A549 (cell line): ENCODE results near the gene GMEB2. TPM values are rescaled to one million over a fixed set of nuclear protein-coding genes. Genes with fewer than 3 reads are reported as not detected.

Source experiments
- ATAC-seq, 2 experiments: fragments of 200-7000 bp in 1 of 2; fragments of >200 bp in 1 of 2; cut with Nextera tagmentation in 1 of 2; cut with Tn5 transposase in 1 of 2; 3 replicates each; pipeline versions ENCODE4 v1.8.0 to v1.9.1; 2018 to 2020; ENCODE audit warnings: mild to moderate bottlenecking in 1 of 2, moderate library complexity in 1 of 2
- CTCF ChIA-PET: fragments of 300-600 bp; sonication (Branson Sonifier 250); formaldehyde crosslinking; extraction: SDS; loops from one replicate; lab custom pipeline; 2021; ENCODE audit warnings: antibody characterized with exemption, inconsistent platforms; lab: Yijun Ruan, JAX
- POLR2A ChIA-PET: fragments of 350-600 bp; formaldehyde crosslinking; extraction: SDS; loops from one replicate; lab custom pipeline; 2021; ENCODE audit warnings: antibody characterized with exemption, inconsistent platforms; lab: Yijun Ruan, JAX
- DNase-seq, 2 experiments: peaks; one replicate each; pipeline versions ENCODE4 v3.0.0 to v3.0.0-alpha.2; 2011 to 2016; ENCODE audit warnings: low read depth in 1 of 2, low spot score in 1 of 2
- FAIRE-seq: peaks from 2 replicates; lab custom pipeline; 2011; peaks lifted over from hg19 to GRCh38; lab: Jason Lieb, UNC
- H3K27ac ChIP-seq, 2 experiments: fragments of >200 bp; sonication (Bioruptor Twin); formaldehyde crosslinking; 3 replicates each; pipeline ENCODE4 v1.5.1; 2016 to 2017
- H3K4me1 ChIP-seq: fragments of >200 bp; sonication (Bioruptor Twin); formaldehyde crosslinking; 3 replicates; pipeline ENCODE4 v1.6.1; 2016
- H3K4me2 ChIP-seq: fragments of >200 bp; sonication (Bioruptor Twin); formaldehyde crosslinking; 3 replicates; pipeline ENCODE4 v1.6.1; 2016
- H3K4me3 ChIP-seq: fragments of >200 bp; sonication (Bioruptor Twin); formaldehyde crosslinking; 3 replicates; pipeline ENCODE4 v1.5.1; 2016
- H3K9me3 ChIP-seq: fragments of >200 bp; sonication (Bioruptor Twin); formaldehyde crosslinking; 3 replicates; pipeline ENCODE4 v1.6.1; 2016
- CBX2 ChIP-seq: fragments of 200-600 bp; sonication (generic); IDR thresholded peaks from 2 replicates; pipeline ENCODE4 v1.6.1; 2016; ENCODE audit warnings: low read depth, mild to moderate bottlenecking, borderline replicate concordance
- CBX8 ChIP-seq: fragments of 200-600 bp; sonication (generic); IDR thresholded peaks from 2 replicates; pipeline ENCODE4 v1.6.1; 2016
- CEBPB ChIP-seq, 2 experiments: fragments of >200 bp in 1 of 2; sonication (Bioruptor Twin) in 1 of 2; formaldehyde crosslinking in 1 of 2; IDR thresholded peaks; 2 replicates each; pipeline ENCODE4 v1.6.1; 2012 to 2016
- CHD4 ChIP-seq: fragments of 200-600 bp; sonication (generic); IDR thresholded peaks from 2 replicates; pipeline ENCODE4 v1.6.1; 2016; ENCODE audit warnings: antibody characterized with exemption, mild to moderate bottlenecking, borderline replicate concordance
- ESRRA ChIP-seq: fragments of 150-350 bp; IDR thresholded peaks from 2 replicates; pipeline ENCODE4 v1.6.1; 2014; ENCODE audit warnings: mild to moderate bottlenecking, low read length, borderline replicate concordance
- FOSL2 ChIP-seq, 2 experiments: fragments of 450-650 bp in 1 of 2; fragments of >200 bp in 1 of 2; sonication (Bioruptor Twin) in 1 of 2; formaldehyde crosslinking; IDR thresholded peaks; 2 replicates each; pipeline versions ENCODE4 v1.5.0 to v1.6.1; 2016 to 2020; ENCODE audit warnings: mild to moderate bottlenecking in 1 of 2, moderate library complexity in 1 of 2
- HES2 ChIP-seq: fragments of >200 bp; sonication (Bioruptor Twin); formaldehyde crosslinking; IDR thresholded peaks from 2 replicates; pipeline ENCODE4 v1.6.1; 2016
- HEYL ChIP-seq: fragments of 250-450 bp; sonication (Bioruptor Pico); IDR thresholded peaks from 2 replicates; pipeline ENCODE4 v1.8.0; 2021; ENCODE audit warnings: mild to moderate bottlenecking, moderate library complexity
- HOXB13 ChIP-seq: fragments of 250-450 bp; sonication (Bioruptor Pico); IDR thresholded peaks from 2 replicates; pipeline ENCODE4 v1.5.0; 2020; ENCODE audit warnings: low read depth, mild to moderate bottlenecking, moderate library complexity
- JUNB ChIP-seq: fragments of >200 bp; sonication (Bioruptor Twin); formaldehyde crosslinking; IDR thresholded peaks from 2 replicates; pipeline ENCODE4 v1.6.1; 2016
- KDM5A ChIP-seq: fragments of 200-600 bp; sonication (generic); IDR thresholded peaks from 2 replicates; pipeline ENCODE4 v1.6.1; 2016; ENCODE audit warnings: antibody characterized with exemption, mild to moderate bottlenecking
- MAX ChIP-seq: IDR thresholded peaks from 2 replicates; pipeline ENCODE4 v1.6.1; 2012
- MAZ ChIP-seq: fragments of 150-350 bp; IDR thresholded peaks from 2 replicates; pipeline ENCODE4 v1.6.1; 2014; ENCODE audit warnings: antibody characterized with exemption, low read depth, low read length, borderline replicate concordance
- NR3C1 ChIP-seq: fragments of >200 bp; sonication (Bioruptor Twin); formaldehyde crosslinking; IDR thresholded peaks from 3 replicates; pipeline ENCODE4 v1.6.1; 2017
- PHF8 ChIP-seq: fragments of 200-600 bp; sonication (generic); IDR thresholded peaks from 2 replicates; pipeline ENCODE4 v1.6.1; 2016; ENCODE audit warnings: low read depth, mild to moderate bottlenecking, antibody characterized with exemption, moderate library complexity, borderline replicate concordance
- RAD21 ChIP-seq, 2 experiments: fragments of >200 bp in 1 of 2; sonication (Bioruptor Twin) in 1 of 2; formaldehyde crosslinking in 1 of 2; IDR thresholded peaks in 1 of 2; conservative IDR thresholded peaks in 1 of 2; 2 replicates in 1 of 2; 3 replicates in 1 of 2; pipeline ENCODE4 v1.6.1; 2012 to 2018; ENCODE audit warnings: inconsistent platforms in 1 of 2
- RARB ChIP-seq: fragments of 250-450 bp; sonication (Bioruptor Pico); IDR thresholded peaks from 2 replicates; pipeline ENCODE4 v1.8.0; 2021; ENCODE audit warnings: mild to moderate bottlenecking, moderate library complexity
- RFX5 ChIP-seq: fragments of 450-650 bp; IDR thresholded peaks from 2 replicates; pipeline ENCODE4 v1.7.1; 2014; ENCODE audit warnings: antibody characterized with exemption, mild to moderate bottlenecking, moderate library complexity
- RNF2 ChIP-seq: fragments of 200-600 bp; sonication (generic); IDR thresholded peaks from 2 replicates; pipeline ENCODE4 v1.6.1; 2016; ENCODE audit warnings: low read depth, mild to moderate bottlenecking, antibody characterized with exemption, moderate library complexity, borderline replicate concordance
- TFCP2L1 ChIP-seq: fragments of 250-450 bp; sonication (Bioruptor Pico); IDR thresholded peaks from 2 replicates; pipeline ENCODE4 v1.5.0; 2021; ENCODE audit warnings: mild to moderate bottlenecking
- USF2 ChIP-seq: fragments of 450-650 bp; IDR thresholded peaks from 2 replicates; pipeline ENCODE4 v1.6.1; 2014; ENCODE audit warnings: antibody characterized with exemption
- ZFP36 ChIP-seq: fragments of 450-650 bp; IDR thresholded peaks from 2 replicates; pipeline ENCODE4 v1.6.1; 2014; ENCODE audit warnings: borderline replicate concordance; ENCODE audit not compliant: partially characterized antibody
- WGBS: methylation state at CpG from one replicate; pipeline ENCODE4 v1.1.6; 2017; ENCODE audit errors: missing lambda C conversion rate; 5-methylcytosine and 5-hydroxymethylcytosine counted together
- polyA plus RNA-seq, 4 experiments: library from polyadenylated mRNA; depleted of rRNA in 3 of 4; stranded (reverse); fragments of >200 nt; fragmentation: RNase III in 1 of 4; extraction: RNeasy Plus Mini Kit Qiagen cat#74134 plus additional on column Dnase treatment in 1 of 4; gene quantifications; 2 replicates in 3 of 4; 3 replicates in 1 of 4; pipeline ENCODE4 v1.2.3, GENCODE V29; 2011 to 2017

The GMEB2 gene
- polyA plus RNA-seq, 2 of the 4 experiments (the other 2 are of a cell fraction) = 6.5 to 6.8 TPM

- POLR2A ChIA-PET = no interaction called here
- DNase-seq (no peak), FAIRE-seq (no peak), ATAC-seq (no peak)
- H3K27ac ChIP-seq = no peak overlapping the region
- no peak overlapping the region for H3K4me3 ChIP-seq
- CTCF ChIA-PET = interaction anchor here (0.9 to 7.6 kb wide), 4 partner anchors 18 to 409 kb away, joined by 3 to 49 read pairs (median 3); partner anchors contain the start of genes PTK6 and SRMS
- H3K4me2 ChIP-seq = no peak overlapping the region
- 94% methylated on average over 51 of the region's 61 CpGs for WGBS
- no peak for TF ChIP-seq ESRRA
- no peak for TF ChIP-seq KDM5A
- no peak for TF ChIP-seq MAX
- no peaks in the 10 kb centered on the region for H3K9me3 ChIP-seq
- H3K4me1 ChIP-seq = no peaks in the 10 kb centered on the region
Measured at GRCh38 chr20:63565021-63565698, 61.7 kb downstream of the GMEB2 start.

- ChIA-PET POLR2A (no interaction called here), CTCF (interaction anchor here (0.9 to 7.6 kb wide), 5 partner anchors 9 to 410 kb away, joined by 3 to 49 read pairs (median 3); partner anchors contain the start of gene PTK6)
- ATAC-seq (no peak), DNase-seq (no peak), FAIRE-seq (no peak)
- Histone ChIP-seq H3K4me2 (no peak overlapping the region), H3K4me1 (no peaks in the 10 kb centered on the region), H3K9me3 (no peaks in the 10 kb centered on the region), H3K4me3 (no peak overlapping the region), H3K27ac (no peak overlapping the region)
- no peak for TF ChIP-seq FOSL2 (IDR thresholded peaks at IDR 0.05)
- no peak for TF ChIP-seq FOSL2 (CRISPR knock-in tag; IDR thresholded peaks at IDR 0.05)
- 92% methylated on average over 42 of the region's 62 CpGs for WGBS
Measured at GRCh38 chr20:63564036-63564810, 62.7 kb downstream of the GMEB2 start.

- 93% methylated on average over 16 of the region's 55 CpGs for WGBS
- no peak overlapping the region for H3K4me3 ChIP-seq
- no peak overlapping the region for H3K27ac ChIP-seq
- DNase-seq (no peak), ATAC-seq (no peak), FAIRE-seq (no peak)
- ChIA-PET CTCF (interaction anchor here (1.1 to 7.6 kb wide), 5 partner anchors 10 to 68 kb away, joined by 3 to 49 read pairs (median 4); partner anchors contain the start of gene PTK6), POLR2A (no interaction called here)
- TF ChIP-seq PHF8 (no peak), USF2 (no peak), HEYL (no peak), ZFP36 (no peak), CBX8 (no peak), NR3C1 (no peak), RNF2 (no peak), CBX2 (no peak), MAX (no peak), RAD21 (conservative IDR thresholded peaks at IDR 0.05 in 1 of 2, IDR thresholded peaks at IDR 0.05 in 1 of 2) (no peak), HOXB13 (CRISPR knock-in tag) (no peak), JUNB (no peak), FOSL2 (IDR thresholded peaks at IDR 0.05) (no peak), FOSL2 (CRISPR knock-in tag; IDR thresholded peaks at IDR 0.05) (no peak), TFCP2L1 (CRISPR knock-in tag) (no peak), RARB (CRISPR knock-in tag) (no peak), HES2 (no peak), MAZ (no peak), RFX5 (no peak), CEBPB (IDR thresholded peaks at IDR 0.05) (no peak), CHD4 (no peak)
- H3K4me1 ChIP-seq = no peaks in the 10 kb centered on the region
- no peak overlapping the region for H3K4me2 ChIP-seq
- no peaks in the 10 kb centered on the region for H3K9me3 ChIP-seq
Measured at GRCh38 chr20:63563225-63563935, 63.5 kb downstream of the GMEB2 start.
